ENCODE measurements around the gene TP53BP1.

TP53BP1 gene

DNA sequence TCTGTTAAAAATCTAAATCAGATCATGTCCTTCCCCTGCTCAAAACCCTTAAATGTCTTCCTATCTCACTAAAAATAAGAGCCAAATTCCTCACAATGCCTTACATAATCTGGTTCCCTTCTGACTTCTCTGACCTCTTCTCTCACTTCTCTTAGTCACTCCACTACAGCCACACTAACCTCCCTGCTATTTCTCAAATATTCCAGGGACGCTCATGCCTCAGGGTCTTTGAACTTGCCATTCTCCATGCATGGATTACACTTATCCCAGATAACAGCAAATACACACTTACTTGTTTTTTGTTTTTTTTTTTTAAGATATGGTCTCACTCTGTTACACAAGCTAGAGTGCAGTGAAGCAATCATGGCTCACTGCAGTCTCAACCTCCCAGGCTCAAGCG, 8.5 kb downstream of the TP53BP1 start:
- no peak for DNase-seq

DNA sequence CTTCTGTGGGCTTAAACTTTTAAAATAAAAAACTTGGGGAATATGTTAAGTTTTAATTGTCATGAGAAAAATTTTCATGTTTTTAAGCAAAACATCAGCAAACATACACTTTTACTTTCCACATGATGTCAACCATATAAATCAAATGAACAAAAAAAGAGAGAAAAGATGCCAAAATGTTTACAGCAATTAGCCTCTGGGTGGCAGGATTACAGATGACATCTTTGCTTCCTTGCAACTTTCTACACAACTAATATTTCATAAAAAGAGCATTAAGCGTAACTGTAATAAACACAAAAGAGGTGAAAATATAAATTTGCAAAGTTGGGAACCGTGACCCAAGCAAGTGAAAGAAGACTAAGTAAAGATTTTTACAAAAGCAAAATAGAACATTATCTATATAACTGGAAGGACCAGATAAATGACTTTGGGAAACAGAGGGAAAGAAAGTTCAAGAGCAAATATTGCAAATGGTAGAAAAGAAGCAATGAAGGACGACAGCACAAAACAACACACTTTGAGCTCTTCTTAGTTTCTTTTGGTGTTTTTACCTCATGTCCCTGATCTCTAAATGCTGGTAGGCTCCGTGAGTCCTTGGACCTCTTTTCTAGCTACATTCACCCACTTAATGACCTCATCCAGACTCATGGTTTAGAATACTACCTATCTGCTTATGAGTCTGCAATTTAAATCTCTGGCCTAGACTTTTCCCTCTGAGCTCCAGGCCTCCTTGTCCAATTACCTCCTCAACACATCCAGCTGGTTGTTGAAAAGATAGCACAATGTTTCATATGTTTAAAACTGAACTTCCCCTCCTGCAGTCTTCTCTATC, 9.4 kb downstream of the TP53BP1 start:
- no peak for DNase-seq

DNA sequence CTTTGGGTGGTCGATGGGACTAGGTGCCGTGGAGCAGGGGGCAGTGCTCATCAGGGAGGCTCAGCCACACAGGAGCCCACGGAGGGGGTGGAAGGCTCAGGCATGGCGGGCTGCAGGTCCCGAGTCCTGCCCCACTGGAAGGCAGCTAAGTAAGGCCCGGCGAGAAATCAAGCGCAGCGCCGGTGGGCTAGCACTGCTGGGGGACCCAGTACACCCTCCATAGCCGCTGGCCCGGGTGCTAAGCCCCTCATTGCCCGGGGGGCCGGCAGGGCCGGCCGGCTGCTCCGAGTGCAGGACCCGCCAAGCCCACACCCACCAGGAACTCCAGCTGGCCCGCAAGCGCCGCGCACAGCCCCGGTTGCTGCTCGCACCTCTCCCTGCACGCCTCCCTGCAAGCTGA, 19.1 kb downstream of the TP53BP1 start:
- DNase-seq, result no peak

DNA sequence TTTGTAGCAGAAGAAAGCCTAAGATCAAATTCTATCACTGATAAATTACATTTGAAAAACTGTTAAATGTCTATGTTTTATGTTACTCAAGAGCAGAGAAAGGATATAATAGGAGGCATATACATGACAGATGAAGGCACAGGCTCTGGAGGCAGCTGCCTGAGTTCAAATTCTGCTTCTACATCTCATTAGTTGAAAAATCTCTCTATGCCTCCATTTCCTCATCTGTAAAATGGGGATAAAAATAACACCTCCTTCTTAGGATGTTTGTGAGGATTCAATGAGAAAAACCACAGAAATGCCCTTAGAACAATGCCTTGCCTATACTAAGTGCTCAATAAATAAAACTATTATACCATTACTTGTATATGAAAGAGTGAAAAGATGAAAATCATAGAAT, 21.0 kb downstream of the TP53BP1 start:
- no peak for DNase-seq

DNA sequence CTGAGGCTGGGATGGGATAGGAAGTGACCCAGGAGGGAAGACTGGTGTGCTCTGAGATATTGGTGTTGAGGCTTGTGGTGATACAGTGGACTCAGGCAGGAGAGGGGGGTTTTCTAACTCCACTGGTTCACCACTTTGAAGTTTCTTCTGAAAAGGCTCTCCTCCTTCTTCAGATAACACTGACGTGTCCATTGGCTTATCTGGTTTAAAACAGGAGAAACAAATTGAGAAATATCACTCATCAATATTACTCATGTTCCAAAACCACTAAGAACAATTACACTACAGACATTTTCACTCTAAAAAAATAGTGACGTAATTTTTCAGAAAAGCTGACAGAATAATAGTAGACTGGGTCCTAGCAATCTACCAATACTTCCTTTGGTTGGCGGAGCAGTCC, 23.1 kb downstream of the TP53BP1 start:
- DNase-seq, result no peak

DNA sequence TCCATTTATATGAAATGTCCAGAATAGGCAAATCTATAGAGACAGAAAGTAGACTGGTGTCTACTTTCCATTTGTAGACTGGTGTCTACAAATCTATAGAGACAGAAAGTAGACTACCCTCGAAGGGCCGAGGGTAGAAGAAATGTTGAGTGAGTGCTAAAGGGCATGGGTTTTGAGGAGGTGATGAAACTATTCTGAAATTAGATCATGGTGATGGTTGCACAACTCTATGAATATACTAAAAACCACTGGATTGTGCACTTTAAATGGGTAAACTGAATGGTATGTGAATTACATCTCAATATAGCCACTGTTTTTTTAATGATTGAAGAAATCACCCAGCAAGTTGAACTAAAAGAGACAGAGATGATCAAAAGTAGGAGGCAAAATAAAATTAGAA, 27.9 kb downstream of the TP53BP1 start:
- peak; percentile 6 for DNase-seq

DNA sequence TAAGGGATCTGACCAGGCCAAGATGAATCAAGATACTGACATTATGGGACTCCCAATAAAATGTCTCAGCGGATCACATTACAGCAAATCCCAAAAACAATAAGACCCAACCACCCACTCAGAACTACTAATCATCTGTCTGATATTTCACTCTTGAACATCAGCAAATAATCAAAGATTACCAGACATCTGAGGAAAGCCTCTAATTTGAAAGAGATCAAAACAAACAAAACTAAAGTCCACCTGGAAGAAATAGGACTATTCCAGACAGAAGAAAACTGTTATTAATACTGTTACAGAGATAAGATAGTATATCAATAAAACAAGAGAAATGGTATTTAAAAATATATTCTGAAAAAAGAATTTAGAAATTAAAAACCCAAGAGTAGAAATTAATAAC, 29.0 kb downstream of the TP53BP1 start:
- no peak for DNase-seq

DNA sequence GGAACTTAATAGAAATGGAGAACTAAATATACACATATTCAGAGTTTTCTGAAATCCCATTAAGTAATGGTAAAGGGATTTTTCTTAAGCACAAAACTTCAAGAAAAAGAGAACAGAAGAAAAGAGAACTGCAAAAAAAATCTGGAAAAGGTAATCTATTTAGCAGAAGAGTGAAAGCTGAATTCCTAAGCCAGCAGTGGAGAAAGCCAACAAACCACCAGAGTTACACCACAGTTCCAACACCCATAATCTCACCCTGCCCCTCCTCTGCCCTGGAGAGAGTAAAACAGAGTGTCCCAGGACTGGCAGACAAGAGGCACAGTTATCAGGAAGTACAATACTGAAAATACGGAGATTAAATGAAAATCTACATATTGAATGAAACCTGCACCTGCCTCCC, 29.4 kb downstream of the TP53BP1 start:
- no peak for DNase-seq

DNA sequence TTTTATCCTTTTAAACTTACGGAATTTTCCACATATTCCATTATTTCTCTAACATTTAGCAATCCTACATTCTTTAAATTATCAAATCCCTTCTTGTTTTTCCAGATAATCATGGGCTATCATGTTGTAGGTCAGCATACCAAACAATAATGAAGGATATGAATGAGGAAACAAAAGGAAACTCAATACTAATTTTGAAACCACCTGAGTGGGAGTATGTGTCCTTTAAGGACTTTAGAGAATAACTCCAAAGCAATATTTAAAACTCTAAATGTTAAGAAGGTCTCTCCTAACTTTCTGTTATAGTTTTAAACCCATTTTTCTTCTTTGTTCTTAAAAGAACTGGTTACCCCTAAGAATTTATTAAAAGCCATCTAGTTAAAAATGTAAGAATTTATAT, 43.0 kb downstream of the TP53BP1 start:
- DNase-seq, result no peak

DNA sequence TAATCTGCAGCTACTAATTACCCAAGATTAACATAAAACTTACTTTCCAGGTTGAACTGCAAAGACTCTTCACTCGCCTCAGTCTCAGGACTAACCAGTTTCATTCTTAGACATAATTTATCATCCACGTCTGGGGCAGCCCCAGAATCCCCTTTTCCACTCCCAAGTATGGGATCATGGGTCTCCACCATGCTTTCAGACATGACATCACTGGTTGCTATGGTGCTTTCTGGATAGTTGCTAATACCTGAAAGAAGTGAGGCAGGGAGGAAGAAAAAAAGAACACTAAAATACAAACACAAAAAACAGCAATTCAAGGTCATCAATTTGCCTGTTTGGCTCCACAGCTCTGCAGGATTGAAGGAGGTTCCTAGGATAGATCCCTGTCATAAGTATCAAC, 46.6 kb downstream of the TP53BP1 start:
- no peak for DNase-seq

DNA sequence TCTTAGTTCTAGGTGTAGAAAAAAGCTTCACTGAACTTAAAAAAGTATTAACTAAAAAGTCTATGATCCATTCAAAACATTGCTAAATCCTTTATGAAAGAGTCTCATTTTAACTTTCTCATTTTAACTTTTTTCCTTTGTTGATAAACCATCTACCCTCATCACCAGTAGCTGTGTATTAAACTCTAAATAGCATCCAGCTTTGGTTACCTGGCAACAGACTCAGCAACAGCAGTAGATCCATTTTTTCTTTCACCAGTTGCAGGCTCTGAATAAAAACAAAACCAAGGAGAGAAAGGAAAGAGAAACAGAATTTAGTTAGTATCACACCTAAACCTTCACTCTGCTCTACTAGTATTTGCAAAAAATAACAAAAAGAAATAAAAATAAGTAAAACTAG, 51.6 kb downstream of the TP53BP1 start:
- DNase-seq, result no peak

DNA sequence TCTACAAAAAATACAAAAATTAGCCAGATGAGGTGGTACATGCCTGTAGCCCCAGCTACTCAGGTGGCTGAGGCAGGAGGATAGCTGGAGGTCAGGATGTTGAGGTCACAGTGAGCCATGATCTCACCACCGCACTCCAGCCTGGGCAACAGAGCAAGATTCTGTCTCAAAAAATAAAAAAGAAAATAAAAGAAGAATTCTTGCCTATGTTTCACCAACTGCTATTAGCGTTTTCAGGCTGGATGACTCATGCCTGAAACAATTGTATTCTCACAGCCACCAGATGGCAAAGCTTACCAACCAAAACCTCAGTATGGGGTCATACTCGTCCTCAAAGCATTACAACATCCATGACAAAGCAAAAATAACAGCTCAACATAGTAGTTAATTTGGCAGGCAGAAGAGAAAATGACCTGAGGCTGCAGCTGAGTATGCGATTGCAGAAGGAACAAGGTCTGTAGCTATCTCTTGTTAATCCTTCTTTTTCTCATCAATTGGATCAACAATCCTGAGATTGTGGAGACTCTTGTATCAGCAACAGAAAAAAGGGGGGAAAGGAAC, 52.2 kb downstream of the TP53BP1 start:
- DNase-seq, result peak; percentile 77

DNA sequence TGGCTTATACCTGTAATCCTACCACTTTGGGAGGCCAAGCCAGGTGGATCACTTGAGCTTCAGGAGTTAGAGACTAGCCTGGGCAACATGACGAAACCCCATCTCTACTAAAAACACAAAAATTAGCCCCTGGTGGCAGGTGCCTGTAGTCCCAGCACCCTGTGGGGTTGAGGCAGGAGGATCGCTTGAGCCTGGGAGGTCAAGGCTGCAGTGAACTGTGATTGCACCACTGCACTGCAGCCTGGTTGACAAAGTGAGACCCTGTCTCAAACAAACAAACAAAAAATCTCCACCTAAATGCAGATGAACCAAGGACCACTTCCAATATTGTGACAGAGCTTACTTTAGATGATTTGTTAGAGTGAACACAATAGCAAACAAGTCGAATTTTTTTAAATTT, 53.7 kb downstream of the TP53BP1 start:
- DNase-seq, result no peak

DNA sequence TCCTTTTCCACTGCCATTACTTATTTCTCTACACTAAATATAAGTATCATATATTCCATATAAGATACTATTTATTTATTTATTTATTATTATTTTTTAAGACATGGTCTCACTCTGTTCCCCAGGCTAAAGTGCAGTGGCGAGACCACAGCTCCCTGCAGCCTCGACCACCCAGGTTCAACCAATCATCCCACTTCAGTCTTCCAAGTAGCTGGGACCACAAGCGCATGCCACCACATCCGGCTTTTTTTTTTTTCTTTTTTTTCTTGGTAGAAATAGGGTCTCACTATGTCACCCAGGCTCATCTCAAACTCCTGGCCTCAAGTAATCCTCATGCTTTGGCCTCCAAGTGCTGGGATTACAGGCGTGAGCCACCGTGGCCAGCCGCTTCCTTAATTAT, 56.6 kb downstream of the TP53BP1 start:
- DNase-seq, result no peak

DNA sequence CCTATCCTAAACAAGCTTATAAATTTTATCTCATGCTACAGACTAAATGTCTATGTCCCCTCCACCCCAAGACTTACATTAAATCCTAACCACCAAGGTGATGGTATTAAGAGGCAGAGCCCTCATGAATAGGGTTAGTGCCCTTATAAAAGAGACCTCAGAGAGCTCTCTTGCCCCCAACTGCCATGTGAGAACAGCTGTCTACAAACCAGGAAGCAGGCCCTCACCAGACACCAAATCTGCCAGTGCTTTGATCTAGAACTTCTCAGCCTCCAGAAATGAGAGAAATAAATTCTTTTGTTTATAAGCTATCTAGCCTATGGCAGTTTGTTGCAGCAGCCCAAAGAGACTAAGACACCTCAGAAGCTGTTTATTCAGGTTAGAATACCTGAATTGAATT, 58.5 kb downstream of the TP53BP1 start:
- no peak for DNase-seq

DNA sequence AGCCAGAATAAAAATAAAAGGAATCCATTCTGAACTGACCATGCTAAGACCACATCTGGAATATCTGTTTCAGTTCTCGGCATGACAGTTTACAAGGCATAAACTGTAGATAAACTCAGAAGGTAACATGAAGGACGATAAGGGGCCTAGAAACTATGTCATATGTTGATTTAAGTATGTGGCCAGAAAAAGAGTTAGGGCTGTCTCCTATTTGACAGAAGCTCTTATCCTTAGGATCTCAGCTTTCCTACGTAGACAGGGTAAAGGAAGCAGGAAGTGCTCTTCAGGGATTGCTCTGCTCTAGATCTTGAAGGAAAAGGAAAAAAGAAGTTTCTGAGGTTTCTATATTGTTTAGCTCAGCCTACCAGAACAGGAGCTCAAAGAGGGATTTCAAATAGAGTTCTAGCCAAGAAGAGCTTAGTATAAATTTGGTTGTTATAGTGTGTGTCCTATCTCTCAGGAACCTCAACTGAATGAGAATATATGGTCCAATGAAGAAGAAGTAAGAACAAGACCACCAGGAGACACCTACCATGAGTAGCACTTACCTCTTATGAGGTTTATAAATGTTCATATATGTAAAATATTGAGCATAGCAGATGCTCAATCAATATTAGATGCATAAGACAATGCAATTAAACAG, 59.2 kb downstream of the TP53BP1 start:
- DNase-seq, result no peak

DNA sequence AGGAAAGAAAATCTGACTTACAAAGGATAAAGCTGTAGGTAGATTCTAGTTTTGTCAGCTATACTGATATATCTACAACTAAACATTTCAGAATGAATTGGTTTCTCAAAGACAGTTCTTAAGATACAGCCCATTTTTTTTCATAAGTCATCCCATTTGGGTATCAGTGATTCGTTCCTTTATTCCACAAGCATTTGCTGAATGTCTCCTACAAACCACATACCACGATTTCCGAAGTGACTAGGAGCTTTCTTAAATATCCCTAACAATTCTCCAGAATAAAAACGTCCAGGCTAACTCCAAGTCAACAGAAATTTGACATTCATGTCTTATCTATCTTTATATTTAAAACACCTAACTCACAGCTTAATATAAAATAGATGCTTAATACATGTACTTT, 59.8 kb downstream of the TP53BP1 start:
- no peak for DNase-seq

DNA sequence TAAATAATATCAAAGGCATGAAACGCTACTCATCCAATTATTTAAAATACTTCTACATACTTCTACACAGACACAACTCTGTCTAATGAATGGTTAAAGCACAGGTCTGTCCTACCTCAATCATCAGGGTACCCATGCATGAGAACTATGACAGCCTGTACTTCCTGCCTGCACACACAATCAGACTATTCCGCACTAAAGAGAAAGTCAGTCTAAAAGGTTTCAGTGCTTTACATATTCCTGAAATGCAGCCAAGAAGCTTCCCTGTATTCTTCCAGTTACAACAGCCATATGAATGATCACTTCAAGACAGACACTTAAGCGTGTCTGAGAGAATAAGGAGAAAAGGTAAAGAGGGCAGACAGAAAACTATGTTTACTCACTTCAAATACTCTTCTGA, 63.3 kb downstream of the TP53BP1 start:
- DNase-seq, result no peak

DNA sequence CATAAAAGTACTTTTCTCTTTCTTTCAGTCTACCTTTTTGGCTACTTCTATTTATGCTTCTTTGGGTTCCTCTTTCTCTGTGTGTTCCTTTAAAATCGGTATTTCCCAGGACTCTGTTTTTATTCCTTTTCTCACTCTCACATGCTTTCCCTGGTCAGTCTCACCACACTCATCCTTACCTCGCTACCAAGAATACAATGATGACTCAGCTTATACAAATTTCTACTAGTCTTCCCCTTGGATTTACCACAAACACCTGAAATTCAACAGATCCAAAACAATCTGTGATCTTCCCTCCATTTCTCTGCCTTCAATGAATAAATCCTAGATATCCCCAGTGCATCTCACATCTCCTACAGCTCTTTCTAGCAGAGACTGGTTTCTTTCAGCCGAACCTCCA, 69.2 kb downstream of the TP53BP1 start:
- DNase-seq, result no peak

DNA sequence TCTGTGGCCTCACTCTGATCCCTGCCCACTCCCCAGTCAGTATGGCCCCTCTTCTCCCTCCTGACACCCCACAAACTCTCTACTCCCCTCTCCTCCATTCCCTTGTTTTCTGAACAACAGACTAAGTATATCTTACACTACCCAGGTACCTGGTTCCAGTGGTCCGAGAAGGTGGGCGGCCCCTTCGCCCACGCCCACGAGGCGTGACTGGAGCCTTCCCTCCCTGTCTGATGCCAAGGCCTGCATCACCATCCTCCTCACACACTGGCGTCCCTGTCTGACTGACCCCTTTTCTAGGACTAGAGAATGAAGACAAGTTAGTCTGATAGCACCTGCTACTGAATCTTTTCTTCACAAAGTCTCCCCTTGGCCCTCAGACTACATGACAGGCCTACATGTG, 72.1 kb downstream of the TP53BP1 start:
- DNase-seq, result no peak

DNA sequence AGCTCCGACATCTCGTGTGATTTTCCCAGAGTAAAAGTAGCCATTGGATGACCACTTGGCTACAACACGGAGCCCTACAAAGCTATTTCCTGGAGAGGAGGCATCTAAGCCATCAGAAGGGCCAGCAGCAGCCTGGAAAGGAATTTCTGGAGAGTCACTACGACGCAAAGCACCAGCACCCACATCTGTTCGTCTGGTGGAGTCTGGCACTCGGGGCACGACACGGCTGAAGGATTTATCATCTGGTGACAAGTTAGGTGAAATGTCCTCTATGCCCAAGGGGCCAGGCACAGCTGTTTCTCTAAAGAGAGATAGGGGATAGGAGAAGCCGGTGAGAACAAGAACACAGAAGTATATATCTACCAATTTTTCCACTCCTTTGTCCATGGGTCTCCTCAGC, 72.5 kb downstream of the TP53BP1 start:
- DNase-seq, result no peak

DNA sequence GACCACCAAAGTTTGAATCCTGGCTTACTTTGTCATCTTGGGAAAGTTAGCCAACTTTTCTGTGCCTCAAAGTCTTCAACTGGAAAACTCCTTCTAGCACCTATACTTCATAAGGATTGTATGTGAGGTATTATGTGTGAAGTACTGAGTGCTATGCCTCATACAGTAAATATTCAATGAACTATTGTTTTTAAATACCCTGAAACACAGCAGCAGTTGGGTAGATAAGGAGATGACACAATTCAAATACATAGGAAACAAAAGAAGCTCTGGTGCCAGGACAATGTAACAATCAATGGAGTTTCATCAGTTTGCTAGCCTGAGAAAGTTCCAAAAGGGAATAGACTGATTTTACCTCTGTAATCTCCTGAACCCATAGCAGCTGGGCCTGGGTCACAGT, 78.8 kb downstream of the TP53BP1 start:
- DNase-seq, result no peak

DNA sequence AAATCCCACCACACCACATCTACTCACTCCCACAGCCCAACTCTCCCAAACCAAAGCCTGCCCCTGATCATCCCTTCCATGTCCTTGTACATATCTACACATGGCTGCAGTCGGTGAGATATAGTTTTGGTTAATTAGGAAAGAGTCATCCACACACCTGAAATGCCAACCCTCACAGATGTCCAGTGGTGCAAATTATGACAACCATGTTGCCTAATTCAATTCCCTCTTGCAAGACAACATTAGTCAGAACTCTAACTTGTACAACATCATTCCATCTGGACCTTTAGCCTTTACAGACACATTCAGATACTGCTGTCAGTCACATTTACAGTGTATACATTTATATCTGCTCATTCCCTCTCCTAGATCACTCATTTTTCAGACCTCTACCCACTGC, 80.9 kb downstream of the TP53BP1 start:
- no peak for DNase-seq

DNA sequence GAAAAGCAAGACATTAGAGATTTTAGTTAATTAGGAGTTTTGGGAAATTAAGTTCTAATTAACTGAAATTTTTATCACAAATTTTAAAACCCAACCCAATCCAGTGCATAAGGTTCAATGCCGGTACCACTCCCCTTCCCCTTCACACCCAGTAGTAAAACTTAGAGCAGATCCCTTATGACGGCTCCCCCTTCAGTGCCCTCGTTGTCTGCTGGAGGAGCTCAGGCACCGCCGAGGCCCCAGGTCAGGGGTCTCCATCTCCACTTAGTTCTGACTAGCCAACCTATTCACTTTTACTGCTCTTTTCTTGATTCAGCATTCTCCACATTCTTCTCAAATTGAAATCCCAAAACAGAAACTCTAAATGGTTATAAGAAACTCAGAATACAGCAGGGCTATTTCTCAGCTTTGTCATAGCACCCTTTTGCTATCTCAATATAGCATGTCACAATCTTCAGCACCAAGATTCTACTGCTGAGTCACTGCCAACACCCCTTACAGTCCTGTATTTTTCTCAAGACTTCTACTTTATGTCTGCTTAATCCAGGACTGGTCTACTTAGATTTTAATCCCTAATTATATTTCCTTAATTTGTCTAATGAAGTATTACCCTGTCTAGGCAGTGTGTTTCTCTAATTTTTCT, 82.3 kb downstream of the TP53BP1 start:
- DNase-seq, result no peak
